Bronchial epithelial cell (primary cell): ENCODE data around the gene GPR143. TPM values are rescaled to one million over a fixed set of nuclear protein-coding genes. Genes with fewer than 3 reads are reported as not detected.

Experiments used
- DNase-seq: peaks from one replicate; pipeline ENCODE4 v3.0.0-alpha.2; 2010; ENCODE audit warnings: low read depth
- FAIRE-seq: peaks from 2 replicates; lab custom pipeline; 2011; peaks lifted over from hg19 to GRCh38; lab: Jason Lieb, UNC
- H3K27me3 ChIP-seq: 2 replicates; pipeline ENCODE4 v1.5.1; 2011; ENCODE audit warnings: low read length; ENCODE audit not compliant: control insufficient read depth, insufficient read depth
- H3K36me3 ChIP-seq: 2 replicates; pipeline ENCODE4 v1.5.1; 2011; ENCODE audit warnings: low read length; ENCODE audit not compliant: control insufficient read depth, insufficient read depth
- H3K4me3 ChIP-seq: 2 replicates; pipeline ENCODE4 v1.5.1; 2011; ENCODE audit warnings: mild to moderate bottlenecking, low read depth, low read length, control low read depth
- CTCF ChIP-seq: IDR thresholded peaks from 2 replicates; pipeline ENCODE4 v1.5.1; 2011; ENCODE audit warnings: mild to moderate bottlenecking, moderate library complexity, low read length, control low read depth, inconsistent platforms; ENCODE audit not compliant: insufficient read depth, severe bottlenecking
- total RNA-seq: library from RNA; depleted of rRNA; stranded (reverse); fragments of >200 nt; gene quantifications from 2 replicates; pipeline ENCODE4 v1.2.1, GENCODE V29; 2014

GPR143 gene
- total RNA-seq, 1 donor from 2014 or later = 0.79 TPM

- DNase-seq (peak; percentile 55), FAIRE-seq (no peak)
- TF ChIP-seq CTCF = no peak
- Histone ChIP-seq H3K36me3 (no peaks in the 10 kb centered on the region), H3K27me3 (no peaks in the 10 kb centered on the region), H3K4me3 (no peak overlapping the region)
These were observed 19.3 kb downstream of the GPR143 start for GRCh38 chrX:9746148-9746888.

GRCh38 chrX:9745417-9746115 lies 20.1 kb downstream of the GPR143 start:
- H3K4me3 ChIP-seq = no peak overlapping the region
- no peak for TF ChIP-seq CTCF
- FAIRE-seq (no peak), DNase-seq (peak; percentile 48)
- H3K36me3 ChIP-seq = no peaks in the 10 kb centered on the region
- no peaks in the 10 kb centered on the region for H3K27me3 ChIP-seq

GRCh38 chrX:9739130-9739529 lies 26.5 kb downstream of the GPR143 start:
- Histone ChIP-seq H3K36me3 (no peaks in the 10 kb centered on the region), H3K4me3 (no peak overlapping the region), H3K27me3 (no peaks in the 10 kb centered on the region)
- no peak for FAIRE-seq
- DNase-seq = no peak
- TF ChIP-seq CTCF = no peak

GRCh38 chrX:9738151-9738550 lies 27.5 kb downstream of the GPR143 start:
- DNase-seq = no peak
- no peak for FAIRE-seq
- H3K27me3 ChIP-seq = no peaks in the 10 kb centered on the region
- no peaks in the 10 kb centered on the region for H3K36me3 ChIP-seq
- TF ChIP-seq CTCF = no peak
- H3K4me3 ChIP-seq = no peak overlapping the region

GRCh38 chrX:9737363-9737762 lies 28.3 kb downstream of the GPR143 start:
- no peak for FAIRE-seq
- DNase-seq = peak; percentile 0
- no peaks in the 10 kb centered on the region for H3K27me3 ChIP-seq
- no peaks in the 10 kb centered on the region for H3K36me3 ChIP-seq
- no peak for TF ChIP-seq CTCF
- no peak overlapping the region for H3K4me3 ChIP-seq
